Measurements from ENCODE around the gene AMBRA1.
"Not testable (repeated sequence)": the region's sequence is repeated elsewhere in the genome, so short reads cannot be mapped to it uniquely, and the experiment has no call there.

Gene AMBRA1

DNA sequence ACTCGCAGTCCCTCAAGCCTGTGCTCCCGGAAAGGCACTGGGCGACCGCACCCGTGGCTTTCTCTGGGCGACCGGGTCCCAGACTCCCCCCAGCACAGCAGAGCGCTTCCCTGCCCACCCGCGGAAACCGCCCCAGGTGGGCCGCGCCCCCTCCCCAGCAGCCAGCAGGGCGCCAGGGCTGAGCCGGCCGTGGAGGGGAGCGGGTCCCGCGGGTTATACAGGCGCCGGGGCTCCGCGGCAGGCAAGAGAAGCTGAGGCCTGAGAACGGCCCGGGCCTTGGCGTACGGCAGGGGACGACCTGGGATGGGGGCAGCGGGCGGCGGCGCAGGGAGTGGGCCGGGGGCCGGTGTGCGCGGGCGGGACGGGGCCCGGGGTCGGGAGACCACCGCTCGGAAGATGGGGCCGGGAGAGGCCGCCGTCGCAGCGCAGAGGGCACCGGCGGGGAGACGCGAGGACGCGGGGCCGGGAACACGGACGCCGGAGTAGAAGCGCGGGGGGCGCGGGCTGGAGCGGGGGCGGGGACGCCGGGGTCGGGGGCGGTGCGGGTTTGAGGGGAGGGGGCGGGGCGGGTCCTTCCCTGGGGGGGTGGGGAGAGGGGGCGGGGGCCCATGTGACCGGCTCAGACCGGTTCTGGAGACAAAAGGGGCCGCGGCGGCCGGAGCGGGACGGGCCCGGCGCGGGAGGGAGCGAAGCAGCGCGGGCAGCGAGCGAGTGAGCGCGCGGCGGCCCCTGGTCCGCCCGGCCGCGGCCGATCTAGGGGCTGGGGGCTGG lies 212.6 kb downstream of the AMBRA1 start, which contains the start of gene MDK:
TSS of gene MDK (plus strand) at position 622 of the 771 bp plus-strand sequence. CDS start 389 bp downstream, outside the sequence.
- H3K9ac ChIP-seq (ENCODE audit: low read length), result peak within 1 kb of the TSS; percentile 91
- no peak within 1 kb of the TSS for H4K5ac ChIP-seq (ENCODE audit: low read length)
- peak within 1 kb of the TSS; percentile 59 for H3K4me2 ChIP-seq (ENCODE audit: low read length)
- no CpG with 5 or more reads among the region's 96 CpGs for WGBS (ENCODE audit: extremely low coverage, insufficient coverage, low lambda C conversion rate)
- peak within 1 kb of the TSS; percentile 87 for H3K18ac ChIP-seq (ENCODE audit: low read length)
- H3K4me3 ChIP-seq (ENCODE audit: low read length), result peak within 1 kb of the TSS; percentile 91
- H3K27ac ChIP-seq (ENCODE audit: low read depth, low read length), result peak within 1 kb of the TSS; percentile 96
- H2BK5ac ChIP-seq (ENCODE audit: low read length), result peak within 1 kb of the TSS; percentile 76
- peak within 1 kb of the TSS; percentile 88 for H3K4ac ChIP-seq (ENCODE audit: low read depth, low read length)
- peaks cover 3% of the 10 kb centered on the region for H3K4me1 ChIP-seq (ENCODE audit: control insufficient read depth, low read depth, low read length)
- no peaks in the 10 kb centered on the region for H3K27me3 ChIP-seq (ENCODE audit: insufficient read depth, low read length, poor library complexity)
- H2BK15ac ChIP-seq (replicated peaks; ENCODE audit: low read depth), result no peak within 1 kb of the TSS
- peak within 1 kb of the TSS; percentile 92 for H3K56ac ChIP-seq (ENCODE audit: low read length)
- H3K79me2 ChIP-seq (ENCODE audit: control insufficient read depth, insufficient read depth, low read length), result no peaks in the 10 kb centered on the region
- peak within 1 kb of the TSS; percentile 73 for H3K23ac ChIP-seq (ENCODE audit: low read length)
- no peak within 1 kb of the TSS for H4K8ac ChIP-seq (ENCODE audit: low read depth, low read length)
- H2BK120ac ChIP-seq (ENCODE audit: low read depth, low read length), result peak within 1 kb of the TSS; percentile 39
- peaks cover 2% of the 10 kb centered on the region for H3K36me3 ChIP-seq (ENCODE audit: control insufficient read depth, insufficient read depth, low read length)
- H3K79me1 ChIP-seq (ENCODE audit: low read length), result no peaks in the 10 kb centered on the region
- DNase-seq, result peak; percentile 81
- H2AK5ac ChIP-seq (ENCODE audit: low read length), result no peak within 1 kb of the TSS

- Histone ChIP-seq H3K23ac (ENCODE audit: low read length) (no peak overlapping the region), H3K36me3 (ENCODE audit: control insufficient read depth, insufficient read depth, low read length) (peaks cover 4% of the 10 kb centered on the region), H3K4me1 (ENCODE audit: control insufficient read depth, low read depth, low read length) (peaks cover 3% of the 10 kb centered on the region), H3K18ac (ENCODE audit: low read length) (peak overlapping the region; percentile 87), H3K9ac (ENCODE audit: low read length) (peak overlapping the region; percentile 66), H3K79me1 (ENCODE audit: low read length) (no peaks in the 10 kb centered on the region), H2AK5ac (ENCODE audit: low read length) (no peak overlapping the region), H3K4ac (ENCODE audit: low read depth, low read length) (peak overlapping the region; percentile 75), H3K27me3 (ENCODE audit: insufficient read depth, low read length, poor library complexity) (no peaks in the 10 kb centered on the region), H2BK120ac (ENCODE audit: low read depth, low read length) (peak overlapping the region; percentile 39), H2BK5ac (ENCODE audit: low read length) (peak overlapping the region; percentile 76), H4K8ac (ENCODE audit: low read depth, low read length) (no peak overlapping the region), H3K4me2 (ENCODE audit: low read length) (peak overlapping the region; percentile 59), H4K5ac (ENCODE audit: low read length) (no peak overlapping the region), H2BK15ac (replicated peaks; ENCODE audit: low read depth) (no peak overlapping the region), H3K79me2 (ENCODE audit: control insufficient read depth, insufficient read depth, low read length) (no peaks in the 10 kb centered on the region), H3K4me3 (ENCODE audit: low read length) (peak overlapping the region; percentile 36), H3K27ac (ENCODE audit: low read depth, low read length) (peak overlapping the region; percentile 96), H3K56ac (ENCODE audit: low read length) (peak overlapping the region; percentile 82)
- peak; percentile 90 for DNase-seq
- no CpG with 5 or more reads among the region's 45 CpGs for WGBS (ENCODE audit: extremely low coverage, insufficient coverage, low lambda C conversion rate)
These were observed 213.3 kb downstream of the AMBRA1 start for GRCh38 chr11:46380340-46381047.

GRCh38 chr11:46379482-46380293 lies 214.1 kb downstream of the AMBRA1 start:
- not testable (repeated sequence) for H2BK5ac ChIP-seq (ENCODE audit: low read length); H4K5ac ChIP-seq (ENCODE audit: low read length); H3K4me2 ChIP-seq (ENCODE audit: low read length); H3K23ac ChIP-seq (ENCODE audit: low read length); H4K8ac ChIP-seq (ENCODE audit: low read depth, low read length); H2BK15ac ChIP-seq (replicated peaks; ENCODE audit: low read depth); H3K79me2 ChIP-seq (ENCODE audit: control insufficient read depth, insufficient read depth, low read length); H3K18ac ChIP-seq (ENCODE audit: low read length); H2AK5ac ChIP-seq (ENCODE audit: low read length); H3K27me3 ChIP-seq (ENCODE audit: insufficient read depth, low read length, poor library complexity); H3K4ac ChIP-seq (ENCODE audit: low read depth, low read length); H3K36me3 ChIP-seq (ENCODE audit: control insufficient read depth, insufficient read depth, low read length); H3K4me1 ChIP-seq (ENCODE audit: control insufficient read depth, low read depth, low read length); H2BK120ac ChIP-seq (ENCODE audit: low read depth, low read length); H3K4me3 ChIP-seq (ENCODE audit: low read length); H3K79me1 ChIP-seq (ENCODE audit: low read length)
- Histone ChIP-seq H3K27ac (ENCODE audit: low read depth, low read length) (peak overlapping the region; percentile 14), H3K9ac (ENCODE audit: low read length) (peak overlapping the region; percentile 21), H3K56ac (ENCODE audit: low read length) (peak overlapping the region; percentile 35)
- WGBS (ENCODE audit: extremely low coverage, insufficient coverage, low lambda C conversion rate), result no CpG with 5 or more reads among the region's 36 CpGs
- peak; percentile 93 for DNase-seq

DNA sequence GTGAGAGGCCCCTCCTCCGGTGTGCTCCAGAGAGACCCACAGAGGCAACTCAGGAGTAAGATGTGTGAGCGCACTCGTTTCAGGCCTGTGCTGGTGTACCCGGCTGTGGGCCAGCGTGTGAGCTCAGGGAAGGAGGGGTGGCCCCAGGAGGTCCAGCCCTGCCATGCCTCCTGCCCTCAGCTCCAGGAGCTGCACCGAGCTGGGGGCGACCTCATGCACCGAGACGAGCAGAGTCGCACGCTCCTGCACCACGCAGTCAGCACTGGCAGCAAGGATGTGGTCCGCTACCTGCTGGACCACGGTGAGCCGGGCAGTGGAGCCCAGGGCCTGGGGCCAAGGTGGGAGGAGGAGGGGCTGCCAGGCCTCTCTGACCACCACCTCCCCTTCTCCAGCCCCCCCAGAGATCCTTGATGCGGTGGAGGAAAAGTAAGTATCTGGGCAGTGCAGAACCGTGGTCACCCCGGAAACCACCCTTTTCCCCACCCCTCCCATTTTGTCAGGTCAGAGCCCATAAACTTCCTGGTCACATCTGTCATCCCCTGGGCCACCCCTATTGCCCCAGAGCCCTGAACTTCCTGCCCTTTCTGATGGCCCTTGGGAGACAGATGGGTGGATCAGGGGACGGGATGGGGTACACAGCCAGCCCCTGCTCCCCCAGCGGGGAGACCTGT lies 214.9 kb downstream of the AMBRA1 start:
- no peaks in the 10 kb centered on the region for H3K79me1 ChIP-seq (ENCODE audit: low read length)
- H3K18ac ChIP-seq (ENCODE audit: low read length), result no peak overlapping the region
- H2AK5ac ChIP-seq (ENCODE audit: low read length), result no peak overlapping the region
- peaks cover 3% of the 10 kb centered on the region for H3K4me1 ChIP-seq (ENCODE audit: control insufficient read depth, low read depth, low read length)
- H3K23ac ChIP-seq (ENCODE audit: low read length), result no peak overlapping the region
- no peak overlapping the region for H3K4me3 ChIP-seq (ENCODE audit: low read length)
- no CpG with 5 or more reads among the region's 20 CpGs for WGBS (ENCODE audit: extremely low coverage, insufficient coverage, low lambda C conversion rate)
- peak overlapping the region; percentile 35 for H3K56ac ChIP-seq (ENCODE audit: low read length)
- H4K8ac ChIP-seq (ENCODE audit: low read depth, low read length), result no peak overlapping the region
- H3K4ac ChIP-seq (ENCODE audit: low read depth, low read length), result no peak overlapping the region
- no peak overlapping the region for H2BK15ac ChIP-seq (replicated peaks; ENCODE audit: low read depth)
- peak overlapping the region; percentile 14 for H3K27ac ChIP-seq (ENCODE audit: low read depth, low read length)
- H3K27me3 ChIP-seq (ENCODE audit: insufficient read depth, low read length, poor library complexity), result no peaks in the 10 kb centered on the region
- peaks cover 4% of the 10 kb centered on the region for H3K36me3 ChIP-seq (ENCODE audit: control insufficient read depth, insufficient read depth, low read length)
- no peak overlapping the region for H2BK5ac ChIP-seq (ENCODE audit: low read length)
- DNase-seq, result no peak
- H3K4me2 ChIP-seq (ENCODE audit: low read length), result no peak overlapping the region
- no peaks in the 10 kb centered on the region for H3K79me2 ChIP-seq (ENCODE audit: control insufficient read depth, insufficient read depth, low read length)
- H2BK120ac ChIP-seq (ENCODE audit: low read depth, low read length), result no peak overlapping the region
- H4K5ac ChIP-seq (ENCODE audit: low read length), result no peak overlapping the region
- no peak overlapping the region for H3K9ac ChIP-seq (ENCODE audit: low read length)

DNA sequence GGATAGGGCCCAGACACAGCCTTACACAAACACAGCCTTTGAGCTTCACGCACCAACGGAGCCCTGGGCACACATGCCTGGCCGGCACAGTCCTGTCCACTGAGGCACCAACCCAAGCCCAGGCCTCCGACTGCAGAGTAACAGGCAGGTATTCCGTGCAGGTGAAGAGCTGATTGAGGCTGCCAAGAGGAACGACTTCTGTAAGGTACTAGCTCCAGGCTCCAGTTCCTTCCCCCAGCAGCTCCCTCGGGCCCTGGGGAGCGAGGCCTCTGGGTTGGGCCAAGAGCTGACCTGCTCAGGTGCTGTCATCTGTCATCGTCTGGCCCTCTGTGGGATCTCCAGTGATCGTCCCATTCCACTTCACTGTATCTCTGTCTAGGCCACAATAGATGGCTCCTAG lies 215.5 kb downstream of the AMBRA1 start:
- Histone ChIP-seq H3K23ac (ENCODE audit: low read length) (no peak overlapping the region), H2AK5ac (ENCODE audit: low read length) (no peak overlapping the region), H3K4me3 (ENCODE audit: low read length) (no peak overlapping the region), H3K79me2 (ENCODE audit: control insufficient read depth, insufficient read depth, low read length) (no peaks in the 10 kb centered on the region), H3K4ac (ENCODE audit: low read depth, low read length) (no peak overlapping the region), H3K56ac (ENCODE audit: low read length) (no peak overlapping the region), H3K4me1 (ENCODE audit: control insufficient read depth, low read depth, low read length) (peaks cover 3% of the 10 kb centered on the region), H3K79me1 (ENCODE audit: low read length) (no peaks in the 10 kb centered on the region), H3K9ac (ENCODE audit: low read length) (no peak overlapping the region), H2BK15ac (replicated peaks; ENCODE audit: low read depth) (no peak overlapping the region), H4K8ac (ENCODE audit: low read depth, low read length) (no peak overlapping the region), H3K27me3 (ENCODE audit: insufficient read depth, low read length, poor library complexity) (no peaks in the 10 kb centered on the region), H3K18ac (ENCODE audit: low read length) (no peak overlapping the region), H2BK120ac (ENCODE audit: low read depth, low read length) (no peak overlapping the region), H4K5ac (ENCODE audit: low read length) (no peak overlapping the region), H3K36me3 (ENCODE audit: control insufficient read depth, insufficient read depth, low read length) (peaks cover 4% of the 10 kb centered on the region), H2BK5ac (ENCODE audit: low read length) (no peak overlapping the region), H3K27ac (ENCODE audit: low read depth, low read length) (no peak overlapping the region), H3K4me2 (ENCODE audit: low read length) (no peak overlapping the region)
- no peak for DNase-seq
- no CpG with 5 or more reads among the region's 10 CpGs for WGBS (ENCODE audit: extremely low coverage, insufficient coverage, low lambda C conversion rate)
